SK-N-SH (cell line): ENCODE results near the gene TPST2.

Experiments used
- CHD2 ChIP-seq: fragments of 150-350 bp; IDR thresholded peaks from 2 replicates; pipeline ENCODE4 v1.6.1; 2018; ENCODE audit warnings: low read length; ENCODE audit not compliant: partially characterized antibody
- MEF2A ChIP-seq: IDR thresholded peaks from 2 replicates; pipeline ENCODE4 v1.4.0; 2012; ENCODE audit warnings: low read depth, borderline replicate concordance
- TEAD4 ChIP-seq: IDR thresholded peaks from 2 replicates; pipeline ENCODE4 v1.4.0; 2012; ENCODE audit warnings: mild to moderate bottlenecking, borderline replicate concordance; ENCODE audit not compliant: insufficient read depth

GRCh38 chr22:26559961-26560575 is 29.9 kb downstream of the TPST2 start:
- TF ChIP-seq CHD2 (no peak), TEAD4 (no peak), MEF2A (no peak)
